HepG2 (cell line): ENCODE results near the gene BFAR. TPM values are rescaled to one million over a fixed set of nuclear protein-coding genes. Genes with fewer than 3 reads are reported as not detected.
A peak's percentile ranks its signal among the peaks of the same experiment; 100 is the strongest.

ENCODE experiments used
- FOXA1 ChIP-seq, 2 experiments: fragments of 450-650 bp in 1 of 2; sonication (generic) in 1 of 2; formaldehyde crosslinking in 1 of 2; IDR thresholded peaks; 2 replicates each; pipeline versions ENCODE4 v1.4.0 to v1.6.1; 2016 to 2020; ENCODE audit warnings: missing genetic modification reagents in 1 of 2
- GZF1 ChIP-seq: sonication (generic); formaldehyde crosslinking; IDR thresholded peaks from 2 replicates; pipeline ENCODE4 v1.5.1; 2020; ENCODE audit warnings: mild to moderate bottlenecking, missing genetic modification reagents
- KLF13 ChIP-seq: sonication (generic); formaldehyde crosslinking; IDR thresholded peaks from 2 replicates; pipeline ENCODE4 v1.4.0; 2020; ENCODE audit warnings: mild to moderate bottlenecking, missing genetic modification reagents
- MEIS1 ChIP-seq: sonication (generic); formaldehyde crosslinking; IDR thresholded peaks from 2 replicates; pipeline ENCODE4 v1.9.0; 2021; ENCODE audit warnings: mild to moderate bottlenecking, missing genetic modification reagents, moderate library complexity, borderline replicate concordance
- MLLT10 ChIP-seq: sonication (generic); formaldehyde crosslinking; IDR thresholded peaks from 2 replicates; pipeline ENCODE4 v1.4.0; 2020; ENCODE audit warnings: missing genetic modification reagents
- PPARG ChIP-seq: conservative IDR thresholded peaks from 2 replicates; pipeline ENCODE4 v1.6.1; 2016; ENCODE audit warnings: missing biosample characterization, missing genetic modification reagents
- RARG ChIP-seq: sonication (generic); formaldehyde crosslinking; IDR thresholded peaks from 2 replicates; pipeline ENCODE4 v1.4.0; 2020; ENCODE audit warnings: low read depth, mild to moderate bottlenecking, missing genetic modification reagents
- RFXAP ChIP-seq: sonication (generic); formaldehyde crosslinking; IDR thresholded peaks from 2 replicates; pipeline ENCODE4 v1.4.0; 2020; ENCODE audit warnings: missing genetic modification reagents, borderline replicate concordance
- SNAPC2 ChIP-seq: sonication (generic); formaldehyde crosslinking; IDR thresholded peaks from 2 replicates; pipeline ENCODE4 v1.8.1; 2022; ENCODE audit warnings: mild to moderate bottlenecking, missing genetic modification reagents
- SP4 ChIP-seq: sonication (generic); formaldehyde crosslinking; IDR thresholded peaks from 2 replicates; pipeline ENCODE4 v1.8.1; 2023; ENCODE audit warnings: mild to moderate bottlenecking, missing genetic modification reagents
- TBX3 ChIP-seq: fragments of 450-650 bp; IDR thresholded peaks from 2 replicates; pipeline ENCODE4 v1.6.1; 2017; ENCODE audit warnings: antibody characterized with exemption, mild to moderate bottlenecking, inconsistent platforms, borderline replicate concordance
- TFE3 ChIP-seq: IDR thresholded peaks from 2 replicates; pipeline ENCODE4 v1.6.1; 2016
- THAP9 ChIP-seq: sonication (generic); formaldehyde crosslinking; IDR thresholded peaks from 2 replicates; pipeline ENCODE4; 2020; ENCODE audit warnings: missing genetic modification reagents, mild to moderate bottlenecking, borderline replicate concordance
- ZNF75D ChIP-seq: sonication (generic); formaldehyde crosslinking; IDR thresholded peaks from 2 replicates; pipeline ENCODE4 v1.8.1; 2023; ENCODE audit warnings: missing genetic modification reagents, mild to moderate bottlenecking, borderline replicate concordance
- polyA plus RNA-seq, 8 experiments: library from polyadenylated mRNA; depleted of rRNA in 3 of 8; stranded (reverse) in 7 of 8; unstranded in 1 of 8; fragments of >200 nt; fragmentation: Illumina TruSeq in 4 of 8; extraction: Trizol in 4 of 8; gene quantifications; 2 replicates each; pipeline versions ENCODE4 v1.2.1 to v1.2.3, GENCODE V29; 2011 to 2016; ENCODE audit warnings: low read depth in 4 of 8, missing spikeins in 1 of 8, mixed read lengths in 1 of 8; ENCODE audit not compliant: insufficient read depth in 1 of 8
- total RNA-seq, 5 experiments: library from RNA; depleted of rRNA; stranded (reverse); fragments of >200 nt; fragmentation: Illumina TruSeq; extraction: Trizol; gene quantifications; 2 replicates each; pipeline ENCODE4 v1.2.3, GENCODE V29; 2016; ENCODE audit warnings: low read depth in 1 of 5
- TF ChIP-seq, protein P1 (sequence below): sonication (generic); formaldehyde crosslinking; IDR thresholded peaks from 2 replicates; pipeline ENCODE4 v1.4.0; 2020; ENCODE audit warnings: missing genetic modification reagents
- TF ChIP-seq, protein P2 (sequence below): sonication (generic); formaldehyde crosslinking; IDR thresholded peaks from 2 replicates; pipeline ENCODE4 v1.4.0; 2020; ENCODE audit warnings: missing genetic modification reagents

Gene BFAR
- total and polyA plus RNA-seq, 2 of the 13 experiments (the other 11 are each of a cell fraction or from before 2014, with no cell fraction given), result 96.9 to 120 TPM

- TF ChIP-seq PPARG (no peak; the same call in 1 of the 2 replicates), MEIS1 (CRISPR knock-in tag) (peak; percentile 85; the same call in 1 of the 2 replicates), SP4 (CRISPR knock-in tag) (peak; percentile 93), TFE3 (no peak; the same call in 1 of the 2 replicates), MLLT10 (no peak), THAP9 (CRISPR knock-in tag) (peak; percentile 82), RFXAP (peak; percentile 55), GZF1 (CRISPR knock-in tag) (peak; percentile 50; the same call in 1 of the 2 replicates), RARG (CRISPR knock-in tag) (peak; percentile 46; the same call in 1 of the 2 replicates), FOXA1 (IDR thresholded peaks at IDR 0.05) (no peak), FOXA1 (CRISPR knock-in tag; IDR thresholded peaks at IDR 0.05) (peak; percentile 36), KLF13 (CRISPR knock-in tag) (peak; percentile 90), ZNF75D (CRISPR knock-in tag) (no peak), SNAPC2 (CRISPR knock-in tag) (peak; percentile 94), TBX3 (no peak)
- TF ChIP-seq, protein P1, sequence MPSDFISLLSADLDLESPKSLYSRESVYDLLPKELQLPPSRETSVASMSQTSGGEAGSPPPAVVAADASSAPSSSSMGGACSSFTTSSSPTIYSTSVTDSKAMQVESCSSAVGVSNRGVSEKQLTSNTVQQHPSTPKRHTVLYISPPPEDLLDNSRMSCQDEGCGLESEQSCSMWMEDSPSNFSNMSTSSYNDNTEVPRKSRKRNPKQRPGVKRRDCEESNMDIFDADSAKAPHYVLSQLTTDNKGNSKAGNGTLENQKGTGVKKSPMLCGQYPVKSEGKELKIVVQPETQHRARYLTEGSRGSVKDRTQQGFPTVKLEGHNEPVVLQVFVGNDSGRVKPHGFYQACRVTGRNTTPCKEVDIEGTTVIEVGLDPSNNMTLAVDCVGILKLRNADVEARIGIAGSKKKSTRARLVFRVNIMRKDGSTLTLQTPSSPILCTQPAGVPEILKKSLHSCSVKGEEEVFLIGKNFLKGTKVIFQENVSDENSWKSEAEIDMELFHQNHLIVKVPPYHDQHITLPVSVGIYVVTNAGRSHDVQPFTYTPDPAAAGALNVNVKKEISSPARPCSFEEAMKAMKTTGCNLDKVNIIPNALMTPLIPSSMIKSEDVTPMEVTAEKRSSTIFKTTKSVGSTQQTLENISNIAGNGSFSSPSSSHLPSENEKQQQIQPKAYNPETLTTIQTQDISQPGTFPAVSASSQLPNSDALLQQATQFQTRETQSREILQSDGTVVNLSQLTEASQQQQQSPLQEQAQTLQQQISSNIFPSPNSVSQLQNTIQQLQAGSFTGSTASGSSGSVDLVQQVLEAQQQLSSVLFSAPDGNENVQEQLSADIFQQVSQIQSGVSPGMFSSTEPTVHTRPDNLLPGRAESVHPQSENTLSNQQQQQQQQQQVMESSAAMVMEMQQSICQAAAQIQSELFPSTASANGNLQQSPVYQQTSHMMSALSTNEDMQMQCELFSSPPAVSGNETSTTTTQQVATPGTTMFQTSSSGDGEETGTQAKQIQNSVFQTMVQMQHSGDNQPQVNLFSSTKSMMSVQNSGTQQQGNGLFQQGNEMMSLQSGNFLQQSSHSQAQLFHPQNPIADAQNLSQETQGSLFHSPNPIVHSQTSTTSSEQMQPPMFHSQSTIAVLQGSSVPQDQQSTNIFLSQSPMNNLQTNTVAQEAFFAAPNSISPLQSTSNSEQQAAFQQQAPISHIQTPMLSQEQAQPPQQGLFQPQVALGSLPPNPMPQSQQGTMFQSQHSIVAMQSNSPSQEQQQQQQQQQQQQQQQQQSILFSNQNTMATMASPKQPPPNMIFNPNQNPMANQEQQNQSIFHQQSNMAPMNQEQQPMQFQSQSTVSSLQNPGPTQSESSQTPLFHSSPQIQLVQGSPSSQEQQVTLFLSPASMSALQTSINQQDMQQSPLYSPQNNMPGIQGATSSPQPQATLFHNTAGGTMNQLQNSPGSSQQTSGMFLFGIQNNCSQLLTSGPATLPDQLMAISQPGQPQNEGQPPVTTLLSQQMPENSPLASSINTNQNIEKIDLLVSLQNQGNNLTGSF (CRISPR knock-in tag), result peak; percentile 93
- TF ChIP-seq, protein P2, sequence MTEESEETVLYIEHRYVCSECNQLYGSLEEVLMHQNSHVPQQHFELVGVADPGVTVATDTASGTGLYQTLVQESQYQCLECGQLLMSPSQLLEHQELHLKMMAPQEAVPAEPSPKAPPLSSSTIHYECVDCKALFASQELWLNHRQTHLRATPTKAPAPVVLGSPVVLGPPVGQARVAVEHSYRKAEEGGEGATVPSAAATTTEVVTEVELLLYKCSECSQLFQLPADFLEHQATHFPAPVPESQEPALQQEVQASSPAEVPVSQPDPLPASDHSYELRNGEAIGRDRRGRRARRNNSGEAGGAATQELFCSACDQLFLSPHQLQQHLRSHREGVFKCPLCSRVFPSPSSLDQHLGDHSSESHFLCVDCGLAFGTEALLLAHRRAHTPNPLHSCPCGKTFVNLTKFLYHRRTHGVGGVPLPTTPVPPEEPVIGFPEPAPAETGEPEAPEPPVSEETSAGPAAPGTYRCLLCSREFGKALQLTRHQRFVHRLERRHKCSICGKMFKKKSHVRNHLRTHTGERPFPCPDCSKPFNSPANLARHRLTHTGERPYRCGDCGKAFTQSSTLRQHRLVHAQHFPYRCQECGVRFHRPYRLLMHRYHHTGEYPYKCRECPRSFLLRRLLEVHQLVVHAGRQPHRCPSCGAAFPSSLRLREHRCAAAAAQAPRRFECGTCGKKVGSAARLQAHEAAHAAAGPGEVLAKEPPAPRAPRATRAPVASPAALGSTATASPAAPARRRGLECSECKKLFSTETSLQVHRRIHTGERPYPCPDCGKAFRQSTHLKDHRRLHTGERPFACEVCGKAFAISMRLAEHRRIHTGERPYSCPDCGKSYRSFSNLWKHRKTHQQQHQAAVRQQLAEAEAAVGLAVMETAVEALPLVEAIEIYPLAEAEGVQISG (CRISPR knock-in tag), result peak; percentile 98
Measured at GRCh38 chr16:14629919-14630619, 2.7 kb upstream of the BFAR start, which contains the start of gene PARN (continued).
